Colon (tissue), 2 donors: Measurements from ENCODE around the gene C2orf49.
"Not testable (repeated sequence)": the region's sequence is repeated elsewhere in the genome, so short reads cannot be mapped to it uniquely, and the experiment has no call there.

Experiments
- FAIRE-seq: peaks from 2 replicates; lab custom pipeline; 2012; peaks lifted over from hg19 to GRCh38; lab: Jason Lieb, UNC
- donor health status: control.
- donor health status: control.

Gene C2orf49

GRCh38 chr2:105321875-105322646, 15.3 kb upstream of the C2orf49 start:
- FAIRE-seq: no peak

DNA sequence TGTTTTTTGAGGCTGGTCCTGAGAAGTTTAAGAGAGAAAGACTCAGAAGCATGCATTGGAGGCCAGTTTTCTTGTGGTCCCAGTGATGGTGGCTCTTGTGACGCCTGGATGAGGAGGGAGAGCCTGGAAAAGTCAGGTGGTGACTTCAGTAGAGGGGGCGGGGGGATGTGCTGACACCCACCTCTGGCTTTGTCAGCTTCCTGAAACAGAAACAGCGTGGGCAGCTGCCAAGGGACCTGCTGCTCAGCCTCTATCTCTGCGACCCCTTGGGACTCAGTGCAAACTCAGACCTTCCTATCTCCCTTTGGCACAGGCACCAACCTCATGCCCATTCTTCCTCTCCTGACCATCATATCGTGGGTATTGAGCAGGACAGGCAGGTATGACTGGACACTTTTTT, 14.2 kb upstream of the C2orf49 start:
- FAIRE-seq: no peak

DNA sequence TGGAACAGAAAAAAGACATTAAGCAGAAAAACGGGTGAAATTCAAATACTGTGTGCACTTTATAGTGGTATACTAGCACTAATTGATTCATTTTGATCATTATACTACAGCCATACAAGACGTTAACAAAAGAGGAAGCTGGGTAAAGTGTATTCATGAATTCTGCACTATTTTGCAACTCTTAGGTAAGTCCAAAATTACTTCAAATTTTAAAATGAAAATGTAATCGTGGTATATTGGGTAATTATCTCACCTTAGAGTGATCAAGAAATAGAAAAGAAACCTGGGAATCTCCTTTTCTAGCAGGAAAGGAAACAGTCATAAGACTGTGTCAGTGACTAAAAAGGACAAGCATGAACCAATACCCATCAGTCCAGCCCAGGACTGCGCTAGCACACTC, 13.2 kb upstream of the C2orf49 start:
- FAIRE-seq: no peak

DNA sequence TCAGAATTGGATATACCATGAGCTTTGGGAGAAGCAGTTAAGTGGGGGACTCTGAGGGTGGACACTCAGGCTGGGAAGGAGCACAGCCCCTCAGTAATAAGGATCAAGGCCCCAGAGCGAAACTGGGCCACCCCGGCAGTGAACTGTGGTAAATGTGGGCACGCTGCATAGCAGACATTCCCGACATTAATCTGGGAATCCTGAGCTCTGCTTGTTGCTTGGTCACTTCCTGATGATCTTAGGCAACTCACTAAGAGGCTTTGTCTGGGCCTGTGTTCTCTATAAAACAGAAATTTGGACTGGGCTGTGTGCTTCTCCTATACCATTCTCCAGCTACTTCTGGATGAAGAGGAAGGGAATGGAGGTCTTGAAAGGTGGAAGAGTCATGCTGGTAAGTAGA, 12.6 kb upstream of the C2orf49 start:
- FAIRE-seq: no peak

GRCh38 chr2:105325389-105325963, 11.9 kb upstream of the C2orf49 start:
- FAIRE-seq: no peak

- not testable (repeated sequence) for FAIRE-seq
Measured at GRCh38 chr2:105327271-105327670, 10.1 kb upstream of the C2orf49 start.

DNA sequence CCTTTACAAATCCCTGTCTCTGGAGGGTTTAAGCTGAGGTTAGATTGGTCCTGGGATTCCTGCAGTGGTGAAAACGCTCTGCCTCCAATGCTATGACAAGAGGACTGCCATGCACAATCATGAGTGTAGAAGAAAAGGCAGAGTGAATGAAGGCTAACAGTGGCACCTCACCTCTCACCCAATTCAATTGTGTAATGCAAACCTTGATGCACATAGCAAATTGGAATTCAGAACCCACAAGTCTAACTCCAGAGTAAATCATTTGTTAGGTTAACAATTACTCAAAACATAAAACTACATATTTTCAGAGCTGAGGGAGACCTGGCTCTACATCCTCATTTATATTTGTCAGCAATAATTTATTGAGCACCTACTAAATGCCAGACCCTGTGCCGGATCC, 9.7 kb upstream of the C2orf49 start:
- FAIRE-seq: no peak

GRCh38 chr2:105328281-105329196, 8.8 kb upstream of the C2orf49 start:
- no peak for FAIRE-seq

DNA sequence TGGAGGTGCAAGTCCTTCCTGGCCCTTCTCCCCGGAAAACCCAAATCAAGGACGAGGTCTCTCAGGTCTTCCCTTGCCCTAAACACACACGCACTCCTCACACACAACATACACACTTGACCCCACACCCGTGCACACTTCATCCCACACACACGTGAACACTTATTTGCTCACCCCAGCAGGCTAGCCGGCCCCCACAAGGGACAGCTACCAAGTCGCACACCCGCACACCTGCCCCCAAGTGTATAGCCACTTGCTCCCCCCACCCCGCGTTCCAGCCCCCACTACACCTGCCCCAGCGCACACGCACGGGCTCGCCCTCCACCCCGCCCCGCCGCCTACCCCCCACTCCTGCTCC, 8.2 kb upstream of the C2orf49 start:
- FAIRE-seq: no peak

GRCh38 chr2:105329561-105330495, 7.5 kb upstream of the C2orf49 start, which contains the start of gene TGFBRAP1:
TSS of gene TGFBRAP1 (minus strand) at chr2:105329735. CDS start at chr2:105308301, 21,434 bp downstream.
- FAIRE-seq: no peak

DNA sequence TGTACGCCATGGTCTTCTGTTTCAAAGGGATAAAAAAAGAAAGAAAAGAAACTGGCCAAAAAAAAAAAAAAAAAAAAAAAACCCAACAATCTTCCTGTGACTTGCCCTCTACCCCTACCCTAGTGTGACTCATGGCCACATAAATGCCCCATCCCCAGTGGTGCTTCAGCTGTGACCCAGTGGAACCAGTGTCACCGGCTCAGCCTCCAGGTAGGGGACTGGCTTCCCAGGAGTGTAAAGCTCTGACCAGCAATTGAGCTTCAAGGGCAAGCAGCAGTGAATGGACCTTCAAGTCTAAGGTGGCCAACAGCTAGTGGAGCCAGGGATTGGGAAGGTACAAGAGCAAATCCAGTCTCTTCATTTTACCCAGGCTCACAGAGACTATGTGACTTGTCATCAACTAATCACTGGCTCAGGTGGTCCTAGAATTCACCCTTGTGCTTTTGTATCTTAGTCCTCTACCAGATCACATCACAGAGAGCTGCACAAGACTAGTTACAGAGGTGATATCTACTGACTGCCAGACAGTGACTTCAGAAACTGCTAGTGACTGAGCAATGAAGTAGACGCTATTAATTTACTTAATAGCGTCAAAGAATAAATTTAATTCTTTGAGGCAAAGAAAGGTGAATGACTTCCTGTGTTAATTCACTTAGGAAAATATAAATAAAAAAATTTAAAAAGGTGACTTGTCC, 6.5 kb upstream of the C2orf49 start:
- FAIRE-seq: no peak

DNA sequence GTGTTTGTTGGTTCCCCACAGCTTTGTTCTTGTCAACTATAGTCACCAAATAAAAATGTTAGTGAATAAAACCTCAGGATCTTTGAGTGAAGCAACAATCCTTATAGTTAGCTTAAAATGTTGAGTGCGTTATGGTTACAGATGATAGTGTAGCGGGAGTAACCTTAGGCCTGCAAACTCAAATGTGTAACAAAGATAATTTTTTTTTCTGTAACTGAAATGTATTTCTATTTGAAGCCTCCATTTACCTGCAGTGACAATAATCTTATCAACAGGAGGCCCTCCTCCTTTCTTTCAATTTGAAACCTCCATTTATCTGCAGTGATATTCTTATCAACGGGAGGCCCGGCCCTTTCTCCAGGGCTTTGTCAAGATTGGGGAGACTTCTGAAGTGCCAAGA, 3.1 kb upstream of the C2orf49 start:
- no peak for FAIRE-seq

DNA sequence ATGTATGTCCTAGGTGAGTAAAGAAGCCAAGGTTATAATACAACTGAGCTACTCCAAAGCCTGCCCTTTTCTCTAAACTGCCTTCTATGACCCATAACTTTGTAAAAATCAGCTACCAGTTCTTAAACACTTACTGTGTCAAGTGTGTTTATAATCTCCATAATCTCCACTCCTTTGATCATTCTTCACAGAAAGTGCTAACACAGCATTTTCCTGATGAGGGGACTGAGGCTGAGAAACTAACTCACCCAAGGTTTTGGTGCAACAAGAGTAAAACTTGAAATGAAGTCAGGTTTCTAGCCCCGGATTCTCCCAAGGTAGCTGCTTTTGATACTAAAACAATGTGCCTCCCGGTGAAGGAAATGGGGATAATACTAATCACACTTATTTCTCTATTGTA, 1.9 kb upstream of the C2orf49 start:
- no peak for FAIRE-seq

- no peak for FAIRE-seq
Measured at GRCh38 chr2:105336786-105337121, 586 bp upstream of the C2orf49 start.

- FAIRE-seq: no peak
Measured at GRCh38 chr2:105338020-105338385, 663 bp downstream of the C2orf49 start.

- FAIRE-seq: no peak
Measured at GRCh38 chr2:105339414-105339813, 2.1 kb downstream of the C2orf49 start.

DNA sequence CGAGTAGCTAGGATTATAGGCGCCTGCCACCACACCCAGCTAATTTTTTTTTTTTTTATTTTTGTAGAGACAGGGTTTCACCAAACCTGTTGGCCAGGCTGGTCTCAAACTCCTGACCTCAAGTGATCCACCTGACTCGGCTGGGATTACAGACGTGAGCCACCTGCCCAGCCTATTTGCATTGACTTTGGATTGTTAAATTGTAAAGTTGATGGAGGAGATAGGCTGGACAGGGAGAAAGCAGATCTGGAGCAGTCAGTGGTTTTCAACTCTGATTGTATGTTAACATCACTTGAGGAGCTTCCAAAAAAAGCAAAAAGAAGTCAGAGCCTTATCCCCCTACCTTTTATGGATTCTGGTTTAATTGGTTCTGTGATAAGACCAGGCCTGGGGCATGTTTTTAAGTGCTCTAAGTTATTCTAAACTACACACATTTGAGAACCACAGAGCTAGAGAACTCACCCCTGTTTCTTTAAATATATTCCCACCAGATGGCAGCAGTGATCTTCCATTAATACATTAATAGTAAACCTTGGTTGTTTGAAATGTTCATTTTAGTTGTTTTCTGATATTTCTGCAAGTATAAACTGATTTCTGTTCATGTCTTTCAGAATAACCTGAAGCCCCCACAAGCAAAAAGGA, 7.5 kb downstream of the C2orf49 start:
- no peak for FAIRE-seq

DNA sequence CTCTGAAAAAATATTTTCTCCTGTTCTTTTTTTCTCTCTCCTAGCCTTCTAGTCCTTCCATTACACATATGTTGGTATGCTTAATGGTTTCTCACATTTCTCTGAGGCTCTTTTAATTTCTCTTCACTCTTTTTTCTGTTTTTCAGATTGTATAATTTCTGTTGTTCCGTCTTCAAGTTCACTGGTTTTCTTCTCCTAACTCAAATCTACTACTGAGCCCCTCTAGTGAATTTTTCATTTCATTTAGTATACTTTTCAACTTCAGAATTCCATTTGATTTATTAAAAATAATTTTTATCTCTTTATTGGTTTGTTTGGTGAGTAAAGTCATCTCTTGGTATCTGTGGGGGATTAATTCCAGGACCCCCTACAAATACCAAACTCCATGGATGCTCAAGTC, 19.8 kb downstream of the C2orf49 start:
- no peak for FAIRE-seq

- no peak for FAIRE-seq
Measured at GRCh38 chr2:105358593-105358992, 21.3 kb downstream of the C2orf49 start.

GRCh38 chr2:105361102-105361889, 24.0 kb downstream of the C2orf49 start:
- no peak for FAIRE-seq
